ENCODE measurements around the gene MAP3K10. TPM values are rescaled to one million over a fixed set of nuclear protein-coding genes. Genes with fewer than 3 reads are reported as not detected.

MAP3K10 gene
- total RNA-seq, 3 donors from 2014 or later: 11.0 to 23.3 (median 12.2) TPM

DNA sequence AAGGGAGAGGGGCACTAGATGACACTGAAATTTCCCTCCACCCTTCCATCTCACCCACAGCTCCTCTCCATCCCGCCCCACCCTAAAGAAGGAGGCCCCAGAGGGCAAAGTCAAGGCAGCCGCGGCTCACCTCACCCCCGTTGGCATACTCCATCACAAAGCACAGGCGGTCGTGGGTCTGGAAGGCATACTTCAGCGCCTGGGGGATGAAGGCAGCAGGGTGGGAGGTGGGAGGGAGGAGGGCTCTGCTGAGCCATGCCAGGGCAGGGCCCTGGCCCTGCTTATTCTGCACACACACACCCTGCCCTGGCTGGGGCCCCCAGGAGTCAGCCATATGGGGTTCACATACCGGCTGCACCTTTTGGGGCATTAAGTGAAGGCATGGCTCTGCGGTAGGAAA lies 47.5 kb downstream of the MAP3K10 start:
- no peak for ATAC-seq
- no peaks in the 10 kb centered on the region for H3K9me3 ChIP-seq
- H3K36me3 ChIP-seq (ENCODE audit: low read depth): peaks cover 12% of the 10 kb centered on the region
- no peaks in the 10 kb centered on the region for H3K4me1 ChIP-seq (ENCODE audit: low read depth)
- DNase-seq: no peak
- no peak overlapping the region for H3K4me3 ChIP-seq
- intact Hi-C loops (cut with DNase I, micrococcal nuclease): no loop called here
- TF ChIP-seq, protein P1, sequence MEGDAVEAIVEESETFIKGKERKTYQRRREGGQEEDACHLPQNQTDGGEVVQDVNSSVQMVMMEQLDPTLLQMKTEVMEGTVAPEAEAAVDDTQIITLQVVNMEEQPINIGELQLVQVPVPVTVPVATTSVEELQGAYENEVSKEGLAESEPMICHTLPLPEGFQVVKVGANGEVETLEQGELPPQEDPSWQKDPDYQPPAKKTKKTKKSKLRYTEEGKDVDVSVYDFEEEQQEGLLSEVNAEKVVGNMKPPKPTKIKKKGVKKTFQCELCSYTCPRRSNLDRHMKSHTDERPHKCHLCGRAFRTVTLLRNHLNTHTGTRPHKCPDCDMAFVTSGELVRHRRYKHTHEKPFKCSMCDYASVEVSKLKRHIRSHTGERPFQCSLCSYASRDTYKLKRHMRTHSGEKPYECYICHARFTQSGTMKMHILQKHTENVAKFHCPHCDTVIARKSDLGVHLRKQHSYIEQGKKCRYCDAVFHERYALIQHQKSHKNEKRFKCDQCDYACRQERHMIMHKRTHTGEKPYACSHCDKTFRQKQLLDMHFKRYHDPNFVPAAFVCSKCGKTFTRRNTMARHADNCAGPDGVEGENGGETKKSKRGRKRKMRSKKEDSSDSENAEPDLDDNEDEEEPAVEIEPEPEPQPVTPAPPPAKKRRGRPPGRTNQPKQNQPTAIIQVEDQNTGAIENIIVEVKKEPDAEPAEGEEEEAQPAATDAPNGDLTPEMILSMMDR (IDR thresholded peaks at IDR 0.05): no peak

DNA sequence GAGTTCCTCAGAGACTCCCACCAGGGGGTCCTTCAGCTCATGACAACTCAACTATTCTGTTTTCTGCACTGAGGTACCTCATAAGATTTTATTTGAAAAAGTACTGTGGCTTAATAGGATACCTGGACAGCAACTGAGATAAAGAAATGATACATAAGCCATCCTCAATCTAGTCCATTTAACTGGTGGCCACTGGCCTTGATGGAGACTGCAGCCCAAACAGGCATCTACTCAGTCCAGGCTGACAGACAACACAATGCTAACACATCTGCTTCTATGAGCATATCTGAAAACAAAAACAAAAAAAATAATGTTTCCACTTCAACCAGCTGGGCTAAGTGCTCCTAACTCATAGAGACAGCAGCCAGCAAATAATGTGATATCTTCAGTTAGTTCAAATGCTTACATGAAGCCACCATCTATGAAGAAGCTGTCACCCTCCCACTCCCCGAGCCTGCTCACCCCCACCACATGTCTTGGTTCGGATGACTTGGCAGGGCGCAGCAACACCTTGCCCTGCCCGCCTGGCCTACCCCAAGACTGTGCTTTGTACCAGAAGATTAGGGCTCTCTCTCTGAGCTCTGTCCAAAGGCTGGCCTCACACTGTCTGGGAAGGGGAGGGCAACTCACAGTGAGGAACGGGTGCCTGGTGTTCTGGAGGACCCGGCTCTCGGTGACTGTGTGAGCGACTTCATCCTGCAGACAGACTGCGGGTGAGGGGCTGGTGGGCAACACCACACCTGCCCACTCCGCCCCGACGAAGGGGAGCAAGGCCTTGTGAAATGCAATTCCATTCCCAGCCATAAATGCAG lies 48.4 kb downstream of the MAP3K10 start:
- intact Hi-C loops (cut with DNase I, micrococcal nuclease): no loop called here
- TF ChIP-seq, protein P1 (IDR thresholded peaks at IDR 0.05): no peak
- DNase-seq: no peak
- no peaks in the 10 kb centered on the region for H3K9me3 ChIP-seq
- no peak overlapping the region for H3K4me3 ChIP-seq
- no peaks in the 10 kb centered on the region for H3K4me1 ChIP-seq (ENCODE audit: low read depth)
- peaks cover 12% of the 10 kb centered on the region for H3K36me3 ChIP-seq (ENCODE audit: low read depth)
- ATAC-seq: no peak

DNA sequence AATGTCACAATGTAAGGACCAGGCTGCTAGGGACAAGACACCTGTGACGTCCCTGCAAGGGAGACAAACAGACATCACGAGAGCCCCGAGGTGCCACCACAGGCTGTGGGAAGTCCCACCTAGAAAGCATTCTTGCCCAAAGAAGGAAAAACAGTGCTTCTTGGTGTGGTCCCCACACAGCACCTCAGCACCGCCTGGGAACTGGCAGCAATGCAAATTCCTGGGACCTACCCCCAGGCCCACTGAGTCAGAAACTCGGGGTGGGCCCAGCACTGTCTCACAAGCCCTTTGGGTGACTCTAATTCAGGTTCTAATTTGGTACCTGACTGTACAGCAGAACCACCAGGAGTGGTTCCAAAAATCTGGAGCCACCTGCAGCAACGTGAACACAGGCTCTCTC lies 49.1 kb downstream of the MAP3K10 start:
- Histone ChIP-seq H3K9me3 (no peaks in the 10 kb centered on the region), H3K36me3 (ENCODE audit: low read depth) (peaks cover 12% of the 10 kb centered on the region), H3K4me3 (no peak overlapping the region), H3K4me1 (ENCODE audit: low read depth) (no peaks in the 10 kb centered on the region)
- TF ChIP-seq, protein P1 (IDR thresholded peaks at IDR 0.05): no peak
- ATAC-seq (no peak), DNase-seq (no peak)
- intact Hi-C loops (cut with DNase I, micrococcal nuclease): no loop called here

DNA sequence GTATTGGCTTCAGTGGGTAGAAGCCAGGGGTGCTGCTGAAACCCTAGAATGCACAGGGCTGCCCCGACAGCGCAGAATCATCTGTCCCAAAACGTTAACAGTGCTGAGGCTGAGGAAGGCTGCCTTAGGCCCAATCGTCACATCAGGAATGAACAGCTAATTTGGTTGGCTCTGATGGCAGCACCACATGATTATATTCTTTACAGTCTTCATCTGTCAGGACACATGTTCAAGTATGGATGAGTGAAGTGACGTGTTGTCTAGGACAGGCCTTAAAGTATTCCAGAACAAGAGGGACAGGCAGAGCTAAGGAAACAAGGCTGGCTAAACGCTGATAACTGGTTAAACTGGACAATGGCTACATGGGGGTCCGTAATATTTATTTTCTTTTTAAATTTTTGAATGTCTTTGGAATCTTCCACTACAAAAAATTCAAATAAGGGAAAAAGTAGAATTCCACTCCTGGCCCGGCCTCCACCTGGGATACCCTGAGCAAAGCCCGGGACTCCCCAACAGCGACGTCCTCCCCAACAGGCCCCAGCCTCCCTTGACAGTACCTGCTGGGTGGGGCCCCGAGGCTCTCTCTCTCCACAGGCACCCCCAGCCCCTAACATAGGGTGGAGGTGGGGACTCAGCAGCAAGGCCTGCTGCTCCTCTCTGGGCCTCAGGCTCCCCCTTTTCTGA lies 50.0 kb downstream of the MAP3K10 start:
- no peaks in the 10 kb centered on the region for H3K4me1 ChIP-seq (ENCODE audit: low read depth)
- no peak overlapping the region for H3K4me3 ChIP-seq
- ATAC-seq (no peak), DNase-seq (no peak)
- TF ChIP-seq, protein P1 (IDR thresholded peaks at IDR 0.05): no peak
- peaks cover 6% of the 10 kb centered on the region for H3K36me3 ChIP-seq (ENCODE audit: low read depth)
- no peaks in the 10 kb centered on the region for H3K9me3 ChIP-seq
- intact Hi-C loops (cut with DNase I, micrococcal nuclease): no loop called here

DNA sequence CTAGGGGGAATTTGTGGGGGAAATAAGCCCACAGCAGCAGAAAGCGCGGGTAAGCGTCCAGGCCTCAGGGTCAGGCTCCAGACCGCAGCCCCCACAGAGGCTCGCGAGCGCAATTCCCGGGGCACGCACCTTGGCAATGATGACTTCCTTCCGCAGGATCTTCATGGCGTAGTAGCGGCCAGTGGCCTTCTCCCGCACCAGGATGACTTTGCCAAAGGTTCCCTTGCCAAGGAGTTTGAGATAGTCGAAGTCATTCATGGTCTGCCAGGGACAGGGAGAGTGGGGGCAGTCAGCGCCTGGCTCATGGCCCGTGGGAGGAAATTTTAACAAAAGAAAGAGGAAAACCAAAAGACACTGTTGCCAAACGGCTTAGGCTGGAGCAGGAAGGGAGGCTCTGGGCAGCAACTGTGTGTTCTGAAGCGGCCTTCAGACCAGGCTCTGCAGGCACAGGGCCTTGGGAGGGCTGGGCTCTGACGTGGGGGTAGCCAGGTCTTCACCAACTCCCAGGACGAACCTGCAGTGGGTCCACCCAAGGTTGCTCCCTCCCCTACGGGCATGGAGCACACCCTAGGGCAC lies 50.7 kb downstream of the MAP3K10 start:
- Histone ChIP-seq H3K4me3 (no peak overlapping the region), H3K4me1 (ENCODE audit: low read depth) (no peaks in the 10 kb centered on the region), H3K9me3 (no peaks in the 10 kb centered on the region), H3K36me3 (ENCODE audit: low read depth) (peaks cover 2% of the 10 kb centered on the region)
- ATAC-seq (no peak), DNase-seq (no peak)
- TF ChIP-seq, protein P1 (IDR thresholded peaks at IDR 0.05): no peak
- intact Hi-C loops (cut with DNase I, micrococcal nuclease): no loop called here

All from mucosa of descending colon (tissue), 3 donors.